Activated CD4-positive, CD25-positive, alpha-beta regulatory T cell treated with anti-CD3 and anti-CD28 coated beads, Interleukin-2, amount 50 U/mL, for 16 hours (primary cell): ENCODE measurements around the gene YTHDC1.
A peak's percentile ranks its signal among the peaks of the same experiment; 100 is the strongest.
"Not testable (repeated sequence)": the region's sequence is repeated elsewhere in the genome, so short reads cannot be mapped to it uniquely, and the experiment has no call there.

Experiments used
- DNase-seq: peaks from one replicate; pipeline ENCODE4 v3.0.0-alpha.2; 2020; ENCODE audit warnings: low read depth, low spot score

YTHDC1 gene

GRCh38 chr4:68349649-68350360 lies at the start of gene YTHDC1:
Gene YTHDC1 (minus strand): TSS chr4:68350090. CDS start chr4:68349753, 337 bp downstream.
- DNase-seq = peak; percentile 93

- DNase-seq = no peak
These were observed 49.4 kb upstream of the YTHDC1 start for GRCh38 chr4:68399306-68399705.

GRCh38 chr4:68396756-68397155 lies 46.9 kb upstream of the YTHDC1 start:
- no peak for DNase-seq

- no peak for DNase-seq
These were observed 41.5 kb upstream of the YTHDC1 start for GRCh38 chr4:68391436-68391835.

GRCh38 chr4:68390205-68390935 lies 40.5 kb upstream of the YTHDC1 start:
- DNase-seq = no peak

- not testable (repeated sequence) for DNase-seq
These were observed 39.6 kb upstream of the YTHDC1 start for GRCh38 chr4:68389386-68389913.

GRCh38 chr4:68388347-68388865 lies 38.5 kb upstream of the YTHDC1 start:
- DNase-seq = no peak

GRCh38 chr4:68385267-68385666 lies 35.4 kb upstream of the YTHDC1 start:
- DNase-seq = no peak

GRCh38 chr4:68383115-68383514 lies 33.2 kb upstream of the YTHDC1 start:
- DNase-seq = no peak

GRCh38 chr4:68378226-68378625 lies 28.3 kb upstream of the YTHDC1 start:
- DNase-seq = no peak

GRCh38 chr4:68375667-68376559 lies 26.0 kb upstream of the YTHDC1 start:
- DNase-seq = peak; percentile 8

GRCh38 chr4:68373513-68373912 lies 23.6 kb upstream of the YTHDC1 start:
- peak; percentile 23 for DNase-seq

- DNase-seq = no peak
These were observed 22.7 kb upstream of the YTHDC1 start for GRCh38 chr4:68372588-68372987.

GRCh38 chr4:68369142-68369805 lies 19.4 kb upstream of the YTHDC1 start:
- DNase-seq = no peak

- DNase-seq = no peak
These were observed 18.8 kb upstream of the YTHDC1 start for GRCh38 chr4:68368691-68369131.

- DNase-seq = no peak
These were observed 17.9 kb upstream of the YTHDC1 start for GRCh38 chr4:68367835-68368234.

GRCh38 chr4:68366600-68366999 lies 16.7 kb upstream of the YTHDC1 start:
- DNase-seq = no peak

GRCh38 chr4:68365068-68365467 lies 15.2 kb upstream of the YTHDC1 start:
- no peak for DNase-seq

- no peak for DNase-seq
These were observed 11.3 kb upstream of the YTHDC1 start for GRCh38 chr4:68361146-68361589.

GRCh38 chr4:68360231-68360968 lies 10.5 kb upstream of the YTHDC1 start:
- DNase-seq = no peak
